Esophagus muscularis mucosa (tissue), 4 donors: Measurements from ENCODE around the gene RRM1. TPM values are rescaled to one million over a fixed set of nuclear protein-coding genes. Genes with fewer than 3 reads are reported as not detected.
"Not testable (repeated sequence)": the region's sequence is repeated elsewhere in the genome, so short reads cannot be mapped to it uniquely, and the experiment has no call there.

Experiments used
- DNase-seq: peaks from one replicate; pipeline ENCODE4 v3.0.0-alpha.2; 2017; ENCODE audit errors: extremely low spot score
- H3K27ac ChIP-seq, 4 donors: fragments of 200-600 bp; sonication (generic); replicated peaks in 1 of 4; 1 replicate in 3 of 4; 2 replicates in 1 of 4; pipeline ENCODE4 v1.5.1; 2016 to 2019; ENCODE audit warnings: mild to moderate bottlenecking in 1 of 4
- H3K27me3 ChIP-seq, 4 donors: fragments of 200-600 bp; sonication (generic); one replicate each; pipeline versions ENCODE4 v1.5.1 to v1.6.0; 2016 to 2019
- H3K36me3 ChIP-seq, 4 donors: fragments of 200-600 bp; sonication (generic); one replicate each; pipeline ENCODE4 v1.5.1; 2016 to 2019
- H3K4me1 ChIP-seq, 4 donors: fragments of 200-600 bp; sonication (generic); one replicate each; pipeline ENCODE4 v1.5.1; 2016 to 2019
- H3K4me3 ChIP-seq, 4 donors: fragments of 200-600 bp; sonication (generic); 1 replicate in 2 of 4; 2 replicates in 2 of 4; pipeline ENCODE4 v1.5.1; 2016 to 2019; ENCODE audit warnings: mild to moderate bottlenecking in 4 of 4, moderate library complexity in 1 of 4
- H3K9me3 ChIP-seq, 4 donors: fragments of 200-600 bp; sonication (generic); 1 replicate in 3 of 4; 2 replicates in 1 of 4; pipeline ENCODE4 v1.5.1; 2016 to 2019
- CTCF ChIP-seq, 3 experiments: fragments of 200-600 bp in 2 of 3; fragments of 450-650 bp in 1 of 3; sonication (generic) in 2 of 3; IDR thresholded peaks; one replicate each; pipeline ENCODE4 v1.5.1; 2017 to 2019; ENCODE audit warnings: antibody characterized with exemption in 3 of 3, mild to moderate bottlenecking in 2 of 3, moderate library complexity in 1 of 3
- EP300 ChIP-seq: sonication (generic); formaldehyde crosslinking; IDR thresholded peaks from one replicate; pipeline ENCODE4 v1.6.1; 2017; ENCODE audit warnings: antibody characterized with exemption
- POLR2A ChIP-seq: fragments of 450-650 bp; IDR thresholded peaks from one replicate; pipeline ENCODE4 v1.6.1; 2017; ENCODE audit warnings: antibody characterized with exemption, moderate library complexity, mild to moderate bottlenecking, low read depth
- POLR2AphosphoS5 ChIP-seq, 2 donors: sonication (generic); formaldehyde crosslinking; IDR thresholded peaks; one replicate each; pipeline ENCODE4 v1.6.1; 2017; ENCODE audit warnings: antibody characterized with exemption in 2 of 2
- WGBS: methylation state at CpG from one replicate; pipeline ENCODE4 v1.1.5; 2018; 5-methylcytosine and 5-hydroxymethylcytosine counted together
- intact Hi-C: fragments of 100-400 bp; cut with DNase I; formaldehyde crosslinking; loops from one replicate; pipeline ENCODE4 v1.15.1; 2023
- total RNA-seq, 4 donors: library from RNA; depleted of rRNA; stranded (reverse); fragments of >200 nt; gene quantifications; one replicate each; pipeline versions ENCODE4 v1.1.0 to v1.2.1, GENCODE V29; 2016

RRM1 gene
- total RNA-seq, 4 donors from 2014 or later = 26.6 to 44.0 (median 41.0) TPM

GRCh38 chr11:4050138-4050537 is 44.5 kb upstream of the RRM1 start:
- WGBS = 83% methylated on average over 1 of the region's 1 CpG
- intact Hi-C loops = loop anchor here (10.0 kb wide), 1 partner anchor 105 kb away; no protein-coding TSS in a partner anchor
- H3K36me3 ChIP-seq = peaks cover 0 to 4% (median 2%) of the 10 kb centered on the region in 4 donors
- TF ChIP-seq POLR2A (no peak), CTCF (IDR thresholded peaks at IDR 0.05) (no peak), EP300 (no peak)
- H3K27me3 ChIP-seq = no peaks in the 10 kb centered on the region
- DNase-seq = no peak
- H3K9me3 ChIP-seq = no peaks in the 10 kb centered on the region
- H3K4me3 ChIP-seq = no peak overlapping the region
- no peak overlapping the region for H3K27ac ChIP-seq
- H3K4me1 ChIP-seq = peaks cover 4 to 16% (median 11%) of the 10 kb centered on the region in 4 donors

- 84% methylated on average over 4 of the region's 4 CpGs for WGBS
- not testable (repeated sequence) for H3K27me3 ChIP-seq, DNase-seq, H3K27ac ChIP-seq, H3K4me3 ChIP-seq, H3K9me3 ChIP-seq
- peaks cover 6 to 14% (median 10%) of the 10 kb centered on the region in 4 donors for H3K4me1 ChIP-seq
- H3K36me3 ChIP-seq = peaks cover 0 to 24% (median 5%) of the 10 kb centered on the region in 4 donors
- intact Hi-C loops = loop anchor here (10.0 kb wide), 1 partner anchor 108 kb away; no protein-coding TSS in a partner anchor
Measured at GRCh38 chr11:4053200-4053599, 41.4 kb upstream of the RRM1 start.

- DNase-seq = no peak
- peaks cover 10 to 13% (median 11%) of the 10 kb centered on the region in 4 donors for H3K4me1 ChIP-seq
- no peaks in the 10 kb centered on the region for H3K27me3 ChIP-seq
- intact Hi-C loops = loop anchor here (10.0 kb wide), 1 partner anchor 110 kb away; no protein-coding TSS in a partner anchor
- TF ChIP-seq POLR2AphosphoS5 (IDR thresholded peaks at IDR 0.05) = no peak
- no peak for TF ChIP-seq CTCF (IDR thresholded peaks at IDR 0.05)
- no peak for TF ChIP-seq POLR2A
- TF ChIP-seq EP300 = no peak
- peaks cover 8 to 31% (median 12%) of the 10 kb centered on the region in 4 donors for H3K36me3 ChIP-seq
- 83% methylated on average over 1 of the region's 1 CpG for WGBS
- no peaks in the 10 kb centered on the region for H3K9me3 ChIP-seq
- H3K4me3 ChIP-seq = no peak overlapping the region
- no peak overlapping the region for H3K27ac ChIP-seq
Measured at GRCh38 chr11:4054643-4055042, 40.0 kb upstream of the RRM1 start.

GRCh38 chr11:4059424-4059823 is 35.2 kb upstream of the RRM1 start:
- Histone ChIP-seq H3K4me1 (peaks cover 10 to 40% (median 36%) of the 10 kb centered on the region in 4 donors), H3K9me3 (no peaks in the 10 kb centered on the region), H3K27me3 (no peaks in the 10 kb centered on the region), H3K36me3 (peaks cover 8 to 47% (median 22%) of the 10 kb centered on the region in 4 donors), H3K4me3 (no peak overlapping the region), H3K27ac (no peak overlapping the region)
- intact Hi-C loops = loop anchor here (10.0 kb wide), 1 partner anchor 115 kb away; no protein-coding TSS in a partner anchor
- no peak for TF ChIP-seq POLR2AphosphoS5 (IDR thresholded peaks at IDR 0.05)
- TF ChIP-seq POLR2A = no peak
- TF ChIP-seq CTCF (IDR thresholded peaks at IDR 0.05) = no peak
- TF ChIP-seq EP300 = no peak
- no peak for DNase-seq
- 78% methylated on average over 1 of the region's 1 CpG for WGBS

DNA sequence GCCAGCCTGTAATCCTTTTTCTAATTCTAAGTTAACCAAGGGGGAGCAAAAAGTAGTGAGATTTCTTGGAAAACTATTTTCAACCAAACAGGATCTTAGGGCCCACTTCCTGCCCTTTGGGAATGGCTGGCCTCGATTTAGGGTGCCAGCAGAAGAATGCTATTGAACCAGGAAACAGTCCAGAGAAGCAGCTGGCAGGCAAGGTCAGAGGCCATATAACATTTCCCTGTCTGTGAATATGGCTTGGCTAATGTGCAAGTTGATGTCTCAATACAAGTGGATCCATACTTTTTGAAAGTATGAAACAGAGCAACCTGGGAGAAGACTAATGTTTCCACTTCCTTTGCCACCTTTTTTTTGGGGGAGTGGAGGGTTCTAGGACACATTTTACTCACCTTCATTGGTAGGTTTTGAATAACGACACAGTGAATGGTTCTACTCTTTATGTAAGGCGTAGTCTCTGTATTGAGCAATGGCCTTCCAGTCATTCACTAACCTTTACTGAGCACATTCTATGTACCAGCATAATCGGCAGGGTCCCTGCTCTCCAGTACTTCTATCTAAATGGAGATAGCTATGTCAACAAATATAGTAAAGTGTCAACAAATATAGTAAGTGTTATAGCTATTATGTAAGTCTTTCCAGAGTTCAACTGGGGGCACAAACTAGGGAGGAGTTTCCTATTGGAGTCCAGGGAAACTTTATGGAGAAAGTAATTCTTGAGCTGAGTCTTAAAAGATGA is 34.2 kb upstream of the RRM1 start:
- intact Hi-C loops = loop anchor here (10.0 kb wide), 1 partner anchor 76 kb away; no protein-coding TSS in a partner anchor
- WGBS = 78% methylated on average over 4 of the region's 4 CpGs
- no peak for TF ChIP-seq CTCF (IDR thresholded peaks at IDR 0.05)
- TF ChIP-seq POLR2AphosphoS5 (IDR thresholded peaks at IDR 0.05) = no peak
- no peak for TF ChIP-seq POLR2A
- no peak for TF ChIP-seq EP300
- Histone ChIP-seq H3K4me1 (peaks cover 19 to 49% (median 45%) of the 10 kb centered on the region in 4 donors), H3K27ac (no peak overlapping the region), H3K36me3 (peaks cover 8 to 47% (median 22%) of the 10 kb centered on the region in 4 donors), H3K9me3 (no peaks in the 10 kb centered on the region), H3K4me3 (no peak overlapping the region), H3K27me3 (no peaks in the 10 kb centered on the region)
- no peak for DNase-seq
